Fibroblast of skin of back (primary cell): ENCODE data around the gene FXR2.

Experiments used
- DNase-seq: peaks from one replicate; pipeline ENCODE4 v3.0.0-alpha.2; 2013

Gene FXR2

DNA sequence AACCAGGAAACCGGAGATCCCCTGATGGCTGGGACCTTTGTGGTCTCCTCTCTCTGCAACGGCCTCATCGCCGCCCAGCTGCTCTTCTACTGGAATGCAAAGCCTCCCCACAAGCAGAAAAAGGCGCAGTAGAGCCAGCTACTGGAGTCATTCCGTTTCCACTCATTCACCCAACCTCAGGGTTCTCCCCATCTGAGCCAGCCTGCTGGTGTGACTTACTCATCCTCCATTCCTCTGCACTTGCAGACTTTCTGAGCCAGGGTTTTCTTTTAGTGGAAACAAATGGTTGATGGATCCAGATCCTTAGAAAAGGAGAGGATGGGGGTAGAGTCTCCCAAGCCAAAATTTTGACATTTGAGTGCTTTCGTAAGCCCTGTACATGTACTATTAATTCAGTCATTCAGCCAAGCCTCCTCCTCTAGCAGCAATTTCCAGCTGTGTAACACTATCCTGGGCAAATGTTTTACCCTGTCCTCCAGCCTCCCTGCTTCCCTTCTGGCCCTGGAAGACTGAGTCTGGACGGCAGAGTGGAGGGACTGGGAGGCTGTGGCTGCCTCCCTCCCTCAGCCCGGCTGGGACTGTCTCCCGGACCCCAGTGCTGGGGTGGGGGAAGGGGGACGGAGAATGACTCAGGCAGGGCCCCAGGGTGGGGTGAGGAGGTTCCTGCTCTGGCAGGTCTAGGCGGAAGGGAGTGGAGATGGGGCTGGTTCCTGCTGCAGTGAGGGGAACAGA lies 27.1 kb downstream of the FXR2 start:
- DNase-seq, result peak; percentile 86

DNA sequence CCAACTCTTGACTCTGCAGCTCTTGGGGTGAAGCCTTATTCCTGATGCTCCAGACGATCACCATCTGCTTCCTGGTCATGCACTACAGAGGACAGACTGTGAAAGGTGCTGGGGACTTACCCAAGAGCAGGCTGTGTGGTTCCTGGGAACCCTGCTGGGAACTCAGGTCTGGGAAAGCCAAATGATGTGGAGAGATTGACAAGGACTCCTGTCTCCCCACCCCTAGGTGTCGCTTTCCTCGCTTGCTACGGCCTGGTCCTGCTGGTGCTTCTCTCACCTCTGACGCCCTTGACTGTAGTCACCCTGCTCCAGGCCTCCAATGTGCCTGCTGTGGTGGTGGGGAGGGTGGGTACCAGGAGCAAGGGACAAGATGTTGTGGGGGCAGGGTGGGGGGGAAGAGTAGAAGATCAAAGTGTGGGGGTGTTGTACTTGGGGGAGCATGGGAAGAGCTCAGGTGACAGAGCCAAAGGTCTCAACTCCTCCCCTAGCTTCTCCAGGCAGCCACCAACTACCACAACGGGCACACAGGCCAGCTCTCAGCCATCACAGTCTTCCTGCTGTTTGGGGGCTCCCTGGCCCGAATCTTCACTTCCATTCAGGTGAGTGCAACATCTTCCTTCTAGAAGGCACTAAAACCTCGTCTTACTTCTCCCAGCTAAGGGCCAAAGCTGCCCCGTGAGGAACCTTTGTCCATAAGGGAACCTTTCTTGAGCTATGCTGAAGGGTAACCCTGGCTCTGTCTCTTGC lies 27.9 kb downstream of the FXR2 start:
- DNase-seq, result peak; percentile 18

DNA sequence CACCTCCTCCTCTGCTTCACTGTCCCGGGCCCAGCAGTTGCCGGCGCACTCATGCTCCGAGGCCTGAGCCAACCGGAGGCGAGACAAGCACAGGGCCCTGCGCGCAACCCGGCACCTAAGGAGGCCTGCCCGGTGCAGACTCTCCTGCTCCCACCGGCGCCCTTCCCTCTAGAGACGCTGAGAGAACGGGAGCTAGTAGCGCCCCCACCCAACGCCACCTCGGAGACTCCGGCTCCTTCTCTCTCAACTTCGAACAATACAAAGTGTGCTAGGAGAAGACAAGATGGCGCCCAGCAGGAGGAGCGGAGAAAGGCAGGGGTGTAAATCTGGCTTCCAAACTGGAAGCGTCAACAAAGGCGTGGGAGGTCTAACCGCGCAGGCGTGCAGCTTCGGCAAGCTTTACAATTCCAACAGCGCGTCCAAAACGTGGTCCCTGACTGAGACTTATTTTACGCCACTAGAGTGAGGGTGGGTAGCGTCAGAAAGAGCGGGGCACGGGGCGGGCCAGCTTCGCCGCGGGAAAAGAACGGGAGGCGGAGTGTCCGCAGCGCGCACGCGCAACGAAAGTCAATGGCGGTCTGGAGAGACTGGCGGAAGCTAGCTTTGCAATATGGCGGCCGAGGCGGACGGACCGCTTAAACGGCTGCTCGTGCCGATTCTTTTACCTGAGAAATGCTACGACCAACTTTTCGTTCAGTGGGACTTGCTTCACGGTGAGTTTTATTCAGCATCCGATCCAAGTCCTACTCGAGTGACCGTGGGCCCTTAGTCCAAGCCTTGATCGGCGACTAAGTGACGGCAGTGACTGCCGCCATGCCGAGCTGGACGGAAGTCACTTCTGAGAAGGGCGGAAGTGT lies 31.2 kb downstream of the FXR2 start, which contains the start of gene MPDU1:
Gene MPDU1 (plus strand): TSS at position 600 of the 857 bp plus-strand sequence. CDS start 11 bp downstream, at position 611.
- DNase-seq, result peak; percentile 98

DNA sequence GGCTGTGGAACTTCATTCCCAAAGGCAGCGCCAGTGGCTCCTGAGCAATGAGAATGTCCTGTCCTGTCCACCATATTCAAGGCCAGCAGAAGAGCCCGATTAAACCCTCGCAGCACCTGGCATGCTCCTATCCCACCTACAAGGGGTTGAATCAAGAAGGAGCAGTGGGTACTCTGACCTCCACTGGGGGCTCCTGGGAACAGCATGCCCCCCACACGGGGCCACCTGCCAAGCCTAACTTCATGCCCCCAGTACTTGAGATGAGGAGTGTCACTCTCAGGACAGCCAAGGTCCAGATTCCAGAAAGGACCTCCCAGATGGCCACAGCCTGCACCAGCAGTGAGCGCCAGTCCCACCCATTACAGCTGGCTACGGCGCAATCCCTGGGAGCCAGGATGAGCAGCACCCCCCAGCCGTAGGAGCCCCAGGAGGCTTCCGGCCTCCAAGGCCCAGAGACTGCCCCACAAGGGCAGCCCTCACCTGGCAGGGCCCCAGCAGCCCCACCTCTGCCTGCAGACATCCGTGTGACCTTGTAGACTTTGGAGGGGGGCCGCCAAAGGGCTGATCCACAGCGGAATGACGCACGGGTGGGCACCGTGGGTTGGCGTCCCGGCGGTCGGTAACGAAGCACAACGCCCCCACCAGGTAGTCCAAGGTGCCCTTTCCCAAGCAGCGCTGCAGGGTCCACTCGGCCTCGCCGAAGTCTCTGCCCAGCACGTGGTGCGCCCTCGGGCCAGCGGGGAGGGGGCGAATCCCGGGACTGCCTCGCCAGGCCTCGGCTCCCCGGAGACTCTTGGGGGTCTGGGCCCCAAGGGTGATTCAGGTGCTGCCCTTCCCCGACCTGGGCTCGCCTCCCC lies 32.1 kb downstream of the FXR2 start:
- no peak for DNase-seq

DNA sequence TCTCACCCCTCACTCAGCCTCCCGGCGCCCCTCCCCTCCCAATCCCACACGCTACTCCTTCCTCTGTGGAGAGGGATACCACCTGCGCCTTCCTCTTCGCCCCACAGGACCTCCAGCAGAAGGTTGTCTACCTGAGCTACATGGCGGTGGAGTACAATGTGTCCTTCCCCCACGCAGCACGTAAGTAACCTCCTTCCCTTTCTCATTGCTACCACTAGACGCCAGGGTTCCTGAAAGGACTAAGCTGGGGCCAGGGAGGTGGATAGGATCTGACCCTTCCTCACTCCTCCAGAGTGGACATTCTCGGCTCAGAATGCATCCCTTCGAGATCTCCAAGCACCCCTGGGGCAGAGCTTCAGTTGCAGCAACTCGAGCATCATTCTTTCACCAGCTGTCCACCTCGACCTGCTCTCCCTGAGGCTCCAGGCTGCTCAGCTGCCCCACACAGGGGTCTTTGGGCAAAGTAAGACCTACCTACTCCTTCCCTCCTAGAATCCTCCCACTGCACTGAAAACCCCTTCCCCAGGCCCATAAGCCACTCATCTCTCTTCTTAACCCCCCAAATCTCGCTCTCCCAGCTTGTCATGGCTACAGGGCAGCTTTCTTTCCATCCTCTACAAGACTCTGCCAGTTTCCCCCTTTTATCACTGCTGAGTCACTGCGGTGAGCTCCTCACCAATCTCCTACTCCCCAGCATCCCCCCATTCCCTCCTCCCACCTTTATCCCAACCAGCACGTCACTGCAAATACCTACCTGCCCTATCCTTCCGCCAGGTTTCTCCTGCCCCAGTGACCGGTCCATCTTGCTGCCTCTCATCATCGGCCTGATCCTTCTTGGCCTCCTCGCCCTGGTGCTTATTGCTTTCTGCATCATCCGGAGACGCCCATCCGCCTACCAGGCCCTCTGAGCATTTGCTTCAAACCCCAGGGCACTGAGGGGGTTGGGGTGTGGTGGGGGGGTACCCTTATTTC lies 33.8 kb downstream of the FXR2 start:
- no peak for DNase-seq

DNA sequence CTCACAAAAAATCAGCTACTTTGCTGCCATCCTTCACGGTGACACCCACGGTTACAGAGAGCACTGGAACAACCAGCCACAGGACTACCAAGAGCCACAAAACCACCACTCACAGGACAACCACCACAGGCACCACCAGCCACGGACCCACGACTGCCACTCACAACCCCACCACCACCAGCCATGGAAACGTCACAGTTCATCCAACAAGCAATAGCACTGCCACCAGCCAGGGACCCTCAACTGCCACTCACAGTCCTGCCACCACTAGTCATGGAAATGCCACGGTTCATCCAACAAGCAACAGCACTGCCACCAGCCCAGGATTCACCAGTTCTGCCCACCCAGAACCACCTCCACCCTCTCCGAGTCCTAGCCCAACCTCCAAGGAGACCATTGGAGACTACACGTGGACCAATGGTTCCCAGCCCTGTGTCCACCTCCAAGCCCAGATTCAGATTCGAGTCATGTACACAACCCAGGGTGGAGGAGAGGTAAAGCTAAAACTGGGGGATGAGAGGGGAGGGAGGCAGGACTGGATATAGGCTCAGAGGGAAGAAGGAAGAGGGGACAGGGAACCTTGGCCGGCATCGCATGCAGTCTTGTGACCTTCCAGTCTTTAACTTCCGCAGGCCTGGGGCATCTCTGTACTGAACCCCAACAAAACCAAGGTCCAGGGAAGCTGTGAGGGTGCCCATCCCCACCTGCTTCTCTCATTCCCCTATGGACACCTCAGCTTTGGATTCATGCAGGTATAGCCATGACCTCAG lies 34.7 kb downstream of the FXR2 start:
- DNase-seq, result no peak

DNA sequence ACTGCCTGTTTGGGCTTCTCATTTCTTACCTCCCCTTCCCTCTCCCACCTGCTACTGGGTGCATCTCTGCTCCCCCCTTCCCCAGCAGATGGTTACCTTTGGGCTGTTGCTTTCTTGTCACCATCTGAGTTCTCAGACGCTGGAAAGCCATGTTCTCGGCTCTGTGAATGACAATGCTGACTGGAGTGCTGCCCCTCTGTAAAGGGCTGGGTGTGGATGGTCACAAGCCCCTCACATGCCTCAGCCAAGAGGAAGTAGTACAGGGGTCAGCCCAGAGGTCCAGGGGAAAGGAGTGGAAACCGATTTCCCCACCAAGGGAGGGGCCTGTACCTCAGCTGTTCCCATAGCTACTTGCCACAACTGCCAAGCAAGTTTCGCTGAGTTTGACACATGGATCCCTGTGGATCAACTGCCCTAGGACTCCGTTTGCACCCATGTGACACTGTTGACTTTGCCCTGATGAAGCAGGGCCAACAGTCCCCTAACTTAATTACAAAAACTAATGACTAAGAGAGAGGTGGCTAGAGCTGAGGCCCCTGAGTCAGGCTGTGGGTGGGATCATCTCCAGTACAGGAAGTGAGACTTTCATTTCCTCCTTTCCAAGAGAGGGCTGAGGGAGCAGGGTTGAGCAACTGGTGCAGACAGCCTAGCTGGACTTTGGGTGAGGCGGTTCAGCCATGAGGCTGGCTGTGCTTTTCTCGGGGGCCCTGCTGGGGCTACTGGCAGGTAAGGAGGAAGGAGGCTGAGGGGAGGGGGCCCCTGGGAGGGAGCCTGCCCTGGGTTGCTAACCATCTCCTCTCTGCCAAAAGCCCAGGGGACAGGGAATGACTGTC lies 35.5 kb downstream of the FXR2 start, which contains the start of gene CD68:
Gene CD68 (plus strand): TSS at position 638 of the 833 bp plus-strand sequence. CDS start 40 bp downstream, at position 678.
- DNase-seq, result peak; percentile 88

DNA sequence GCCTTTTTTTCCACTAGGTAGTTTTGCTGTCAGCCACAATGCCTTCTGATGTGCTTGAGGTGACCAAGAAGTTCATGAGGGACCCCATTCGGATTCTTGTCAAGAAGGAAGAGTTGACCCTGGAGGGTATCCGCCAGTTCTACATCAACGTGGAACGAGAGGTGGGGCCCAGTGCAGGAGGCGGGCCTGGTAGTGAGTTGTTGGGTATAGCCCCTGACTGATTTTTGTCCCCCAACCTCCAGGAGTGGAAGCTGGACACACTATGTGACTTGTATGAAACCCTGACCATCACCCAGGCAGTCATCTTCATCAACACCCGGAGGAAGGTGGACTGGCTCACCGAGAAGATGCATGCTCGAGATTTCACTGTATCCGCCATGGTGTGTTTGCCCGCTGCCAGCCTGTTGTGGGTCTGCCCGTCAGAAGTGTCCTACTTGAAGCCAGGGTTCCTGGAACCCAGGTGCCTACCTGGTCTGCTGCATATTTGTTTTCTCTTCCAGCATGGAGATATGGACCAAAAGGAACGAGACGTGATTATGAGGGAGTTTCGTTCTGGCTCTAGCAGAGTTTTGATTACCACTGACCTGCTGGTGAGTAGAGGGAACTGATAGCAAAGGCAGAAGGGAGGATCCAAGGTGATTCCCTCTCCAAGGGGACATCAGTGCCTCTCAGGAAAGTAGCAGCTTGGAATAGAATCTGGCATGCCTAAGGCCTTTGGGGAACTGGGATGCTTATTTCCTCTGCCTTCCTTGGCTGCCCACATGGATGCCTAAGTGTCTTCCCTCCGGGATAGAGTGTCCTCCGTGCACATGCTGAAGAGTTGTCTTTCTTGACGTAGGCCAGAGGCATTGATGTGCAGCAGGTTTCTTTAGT lies 37.1 kb downstream of the FXR2 start:
- no peak for DNase-seq

DNA sequence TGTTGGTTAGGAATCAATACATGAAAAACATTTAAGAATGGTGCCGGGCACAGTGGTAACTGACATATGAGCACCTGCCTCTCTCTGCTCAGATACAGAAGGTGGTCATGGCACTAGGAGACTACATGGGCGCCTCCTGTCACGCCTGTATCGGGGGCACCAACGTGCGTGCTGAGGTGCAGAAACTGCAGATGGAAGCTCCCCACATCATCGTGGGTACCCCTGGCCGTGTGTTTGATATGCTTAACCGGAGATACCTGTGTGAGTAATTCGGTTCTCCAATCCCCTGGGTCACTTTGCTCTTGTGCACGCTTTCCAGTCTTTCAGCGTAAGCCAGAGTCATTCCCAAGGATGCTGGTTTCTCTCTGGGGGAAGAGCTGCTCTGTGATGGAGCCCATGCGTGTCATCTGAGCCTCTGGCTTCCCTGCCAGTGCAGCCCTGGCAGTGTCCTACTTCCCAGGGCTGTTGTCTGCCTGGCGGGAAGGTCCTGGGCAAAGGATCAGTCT lies 38.2 kb downstream of the FXR2 start:
- no peak for DNase-seq

DNA sequence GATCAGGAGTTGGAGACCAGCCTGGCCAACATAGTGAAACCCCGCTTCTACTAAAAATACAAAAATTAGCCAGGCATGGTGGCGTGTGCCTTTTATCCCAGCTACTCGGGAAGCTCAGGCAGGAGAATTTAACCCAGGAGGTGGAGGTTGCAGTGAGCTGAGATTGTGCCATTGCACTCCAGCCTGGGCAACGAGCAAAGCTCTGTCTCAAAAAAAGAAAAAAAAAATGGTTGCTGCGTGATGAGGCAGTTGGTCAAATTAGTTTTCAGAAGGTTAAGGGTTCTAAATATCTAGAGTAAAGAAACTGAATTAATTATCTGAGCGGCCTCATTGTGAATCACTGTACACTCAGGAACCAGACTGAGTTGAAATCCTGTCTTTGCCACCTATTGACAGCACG lies 38.7 kb downstream of the FXR2 start:
- DNase-seq, result no peak

DNA sequence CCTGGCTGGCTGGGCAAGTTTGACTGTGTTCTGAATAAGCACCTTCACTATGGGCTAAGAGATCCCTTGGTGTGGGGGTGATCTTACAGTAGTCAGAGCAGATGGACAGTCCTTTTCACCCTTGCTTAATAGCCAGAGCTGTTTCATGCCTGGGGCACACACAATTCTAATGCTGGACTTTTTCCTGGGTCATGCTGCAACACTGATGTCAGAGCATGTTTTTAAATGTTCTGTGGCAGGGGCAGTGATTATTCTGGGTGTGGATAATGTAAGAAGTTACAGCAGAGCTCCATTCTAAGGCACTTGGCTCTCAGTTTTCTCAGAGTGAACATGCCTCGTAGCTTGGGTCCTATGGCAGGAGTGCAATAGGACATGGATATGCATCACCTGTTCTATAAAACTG lies 39.2 kb downstream of the FXR2 start:
- no peak for DNase-seq

DNA sequence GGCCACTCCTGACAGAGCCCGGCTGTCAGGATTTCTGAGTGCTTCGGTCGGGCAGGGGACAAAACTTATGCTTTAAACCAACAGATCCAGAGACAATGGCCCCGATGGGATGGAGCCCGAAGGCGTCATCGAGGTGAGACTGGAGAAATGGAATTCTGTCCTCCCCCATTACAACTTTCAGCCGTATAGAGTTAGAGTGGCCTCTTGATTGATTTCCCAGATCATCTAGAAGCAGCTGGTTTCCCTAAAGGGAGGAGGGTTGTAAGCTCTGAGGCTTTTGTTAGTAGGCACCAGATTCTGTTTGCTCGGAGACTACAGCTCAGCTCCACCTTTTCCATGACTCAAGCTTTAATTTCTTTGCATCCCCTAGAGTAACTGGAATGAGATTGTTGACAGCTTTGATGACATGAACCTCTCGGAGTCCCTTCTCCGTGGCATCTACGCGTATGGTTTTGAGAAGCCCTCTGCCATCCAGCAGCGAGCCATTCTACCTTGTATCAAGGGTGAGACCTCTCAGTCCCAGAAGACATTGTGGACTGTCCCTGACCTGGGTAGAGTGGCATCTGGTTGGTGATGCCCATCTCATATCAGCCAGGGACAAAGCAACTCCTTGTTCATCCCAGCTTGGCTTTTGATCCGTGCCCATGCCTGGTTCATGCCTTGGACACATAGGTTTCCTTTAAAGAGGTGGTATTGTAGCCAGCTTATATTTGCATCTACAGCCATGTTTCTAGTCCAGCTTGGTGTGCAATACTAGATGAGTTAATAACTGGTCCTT lies 40.3 kb downstream of the FXR2 start:
- no peak for DNase-seq

DNA sequence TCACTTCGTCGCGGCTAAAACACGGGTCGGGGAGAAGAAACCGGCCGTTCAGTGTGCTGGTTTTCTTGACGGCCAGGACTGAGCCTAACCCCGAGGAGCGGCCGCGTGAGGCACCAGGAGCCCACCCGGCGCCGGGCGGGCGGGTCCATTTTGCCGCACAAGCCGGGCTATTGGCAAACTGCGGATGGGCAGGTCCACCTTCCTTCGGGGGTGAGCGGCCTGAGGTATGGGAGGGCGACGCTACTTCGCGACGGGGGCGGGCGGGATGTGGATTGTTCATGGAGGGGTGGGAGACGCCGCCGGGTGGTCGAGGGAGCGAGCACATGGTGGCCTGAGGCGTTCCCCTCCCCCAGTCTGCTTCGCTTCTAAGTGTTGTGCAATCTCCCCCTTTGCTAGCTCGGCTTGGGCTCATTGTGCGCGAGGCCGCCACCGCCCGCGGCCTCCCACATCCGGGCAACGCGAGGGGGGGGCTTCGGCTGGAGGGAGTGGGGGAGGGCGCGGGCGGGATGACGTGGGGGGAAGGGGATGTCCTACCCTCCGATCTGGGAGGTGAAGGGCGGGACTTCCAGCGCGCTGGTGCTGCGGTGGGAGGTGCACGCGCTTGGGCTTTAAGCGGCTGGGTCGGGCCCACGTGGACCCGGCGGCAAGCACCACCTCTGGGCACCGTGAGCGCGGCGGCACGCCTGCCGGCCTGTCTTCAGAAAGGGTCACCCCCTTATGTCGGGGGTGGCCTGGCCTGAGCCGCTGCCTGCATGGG lies 41.2 kb downstream of the FXR2 start:
- DNase-seq, result peak; percentile 91

DNA sequence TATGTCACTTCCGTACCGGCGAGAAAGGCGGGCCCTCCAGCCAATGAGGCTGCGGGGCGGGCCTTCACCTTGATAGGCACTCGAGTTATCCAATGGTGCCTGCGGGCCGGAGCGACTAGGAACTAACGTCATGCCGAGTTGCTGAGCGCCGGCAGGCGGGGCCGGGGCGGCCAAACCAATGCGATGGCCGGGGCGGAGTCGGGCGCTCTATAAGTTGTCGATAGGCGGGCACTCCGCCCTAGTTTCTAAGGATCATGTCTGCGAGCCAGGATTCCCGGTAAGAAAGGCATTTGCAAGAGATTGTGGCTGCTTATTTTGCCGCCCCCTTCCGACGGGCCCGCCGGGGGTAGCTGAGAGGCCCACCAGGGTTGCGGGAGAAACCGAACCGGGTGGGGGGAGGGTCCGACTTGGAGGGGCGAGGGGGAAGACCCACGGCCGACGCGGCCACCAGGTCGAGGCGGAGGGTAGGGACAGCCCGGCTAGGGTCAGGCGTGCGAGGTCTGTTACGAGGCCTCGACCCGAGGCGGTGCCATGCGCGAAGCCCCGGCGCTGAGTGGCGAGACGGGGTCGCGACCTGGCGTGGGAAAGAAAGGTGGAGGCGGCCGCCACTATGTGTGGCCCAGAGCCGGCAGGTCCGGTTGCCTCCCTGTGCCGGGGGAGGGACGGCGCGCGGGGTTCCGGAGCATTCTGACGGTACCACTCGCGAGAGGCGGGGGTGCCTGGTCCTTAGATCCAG lies 41.9 kb downstream of the FXR2 start:
- DNase-seq, result peak; percentile 99

DNA sequence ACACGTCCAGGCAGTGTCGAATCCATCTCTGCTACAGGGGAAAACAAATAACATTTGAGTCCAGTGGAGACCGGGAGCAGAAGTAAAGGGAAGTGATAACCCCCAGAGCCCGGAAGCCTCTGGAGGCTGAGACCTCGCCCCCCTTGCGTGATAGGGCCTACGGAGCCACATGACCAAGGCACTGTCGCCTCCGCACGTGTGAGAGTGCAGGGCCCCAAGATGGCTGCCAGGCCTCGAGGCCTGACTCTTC lies 42.4 kb downstream of the FXR2 start:
- no peak for DNase-seq

DNA sequence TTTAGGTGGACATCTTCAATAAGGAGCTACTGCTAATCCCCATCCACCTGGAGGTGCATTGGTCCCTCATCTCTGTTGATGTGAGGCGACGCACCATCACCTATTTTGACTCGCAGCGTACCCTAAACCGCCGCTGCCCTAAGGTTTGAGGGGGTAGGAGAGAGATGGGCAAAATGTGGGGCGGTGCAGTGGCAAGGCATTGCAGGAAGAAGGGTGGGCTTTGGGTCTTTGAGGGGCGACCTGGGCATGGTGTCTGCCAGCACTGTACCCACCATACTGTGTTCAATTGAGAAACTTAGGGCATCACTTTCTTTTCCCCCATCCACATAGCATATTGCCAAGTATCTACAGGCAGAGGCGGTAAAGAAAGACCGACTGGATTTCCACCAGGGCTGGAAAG lies 44.3 kb downstream of the FXR2 start:
- DNase-seq, result no peak
